C4-2B (cell line): ENCODE data around the gene USP53.

Experiments
- CTCF ChIP-seq: fragments of 450-650 bp; conservative IDR thresholded peaks from 2 replicates; pipeline ENCODE4 v1.5.1; 2017; ENCODE audit warnings: mild to moderate bottlenecking
- ZFX ChIP-seq: fragments of 450-650 bp; IDR thresholded peaks from 2 replicates; pipeline ENCODE4 v1.6.1; 2017

- no peak for TF ChIP-seq CTCF
- TF ChIP-seq ZFX, result no peak
Measured at GRCh38 chr4:119197772-119198212, 14.7 kb upstream of the USP53 start.
